ENCODE measurements around the gene BATF3.

DNA sequence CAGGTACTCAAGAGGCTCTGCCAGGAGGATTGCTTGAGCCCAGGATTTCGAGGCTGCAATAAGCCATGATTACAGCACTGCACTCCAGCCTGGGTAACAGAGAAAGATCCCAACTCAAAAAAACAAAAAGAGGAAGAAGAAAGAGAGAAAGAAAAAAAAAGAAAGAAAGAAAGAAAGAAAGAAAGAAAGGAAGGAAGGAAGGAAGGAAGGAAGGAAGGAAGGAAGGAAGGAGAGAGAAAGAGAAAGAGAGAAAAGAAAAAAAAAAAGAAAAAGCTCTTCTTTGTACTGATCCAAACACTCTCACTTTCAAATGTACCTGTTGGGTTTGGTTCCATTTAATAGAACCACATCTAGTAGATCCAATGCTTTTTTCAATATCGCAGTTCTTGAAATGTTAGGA is 11.8 kb downstream of the BATF3 start:
- TF ChIP-seq CTCF (conservative IDR thresholded peaks at IDR 0.05; ENCODE audit: low read length) (no peak), EZH2phosphoT487 (IDR thresholded peaks at IDR 0.05; ENCODE audit: borderline replicate concordance) (no peak)
